Naive thymus-derived CD4-positive, alpha-beta T cell (primary cell): Measurements from ENCODE around the gene NOTCH2NLA. TPM values are rescaled to one million over a fixed set of nuclear protein-coding genes. Genes with fewer than 3 reads are reported as not detected.
"Not testable (repeated sequence)": the region's sequence is repeated elsewhere in the genome, so short reads cannot be mapped to it uniquely, and the experiment has no call there.

Experiments used
- ATAC-seq: fragments of 150-1000 bp; cut with Tn5 transposase; 2 replicates; pipeline ENCODE4 v1.10.0; 2021; ENCODE audit warnings: mild to moderate bottlenecking, moderate library complexity
- CTCF ChIA-PET: fragments of 350-600 bp; sonication (Branson Sonifier 250); formaldehyde crosslinking; loops from one replicate; lab custom pipeline; 2021; ENCODE audit warnings: antibody characterized with exemption; lab: Charles Lee
- POLR2A ChIA-PET: fragments of 350-600 bp; sonication (Branson Sonifier 250); formaldehyde crosslinking; loops from one replicate; lab custom pipeline; 2021; ENCODE audit warnings: antibody characterized with exemption, inconsistent platforms; lab: Charles Lee
- DNase-seq, 9 donors: peaks; one replicate each; pipeline versions ENCODE4 v3.0.0 to v3.0.0-alpha.2; 2020 to 2022; ENCODE audit warnings: mixed read lengths in 1 of 9
- H3K27ac ChIP-seq: one replicate; pipeline ENCODE4 v1.7.0; 2013; ENCODE audit warnings: mild to moderate bottlenecking, low read depth, low read length, moderate library complexity
- H3K27me3 ChIP-seq, 2 donors: one replicate each; pipeline ENCODE4 v1.7.0; 2013; ENCODE audit warnings: low read length in 2 of 2, mild to moderate bottlenecking in 2 of 2, moderate library complexity in 2 of 2; ENCODE audit not compliant: control insufficient read depth in 2 of 2, insufficient read depth in 2 of 2
- H3K36me3 ChIP-seq, 3 experiments: 1 replicate in 2 of 3; 2 replicates in 1 of 3; pipeline ENCODE4 v1.7.0; 2013; ENCODE audit warnings: low read length in 3 of 3, mild to moderate bottlenecking in 3 of 3, moderate library complexity in 1 of 3; ENCODE audit not compliant: insufficient read depth in 3 of 3, control insufficient read depth in 2 of 3
- H3K4me1 ChIP-seq, 2 donors: one replicate each; pipeline ENCODE4 v1.7.0; 2013; ENCODE audit warnings: low read length in 2 of 2, mild to moderate bottlenecking in 2 of 2, moderate library complexity in 1 of 2; ENCODE audit not compliant: control insufficient read depth in 2 of 2, insufficient read depth in 2 of 2
- H3K4me3 ChIP-seq: 2 replicates; pipeline ENCODE4 v1.7.0; 2013; ENCODE audit warnings: mild to moderate bottlenecking, low read length
- H3K9me3 ChIP-seq, 3 experiments: 1 replicate in 2 of 3; 2 replicates in 1 of 3; pipeline ENCODE4 v1.7.0; 2013; ENCODE audit warnings: low read length in 3 of 3; ENCODE audit not compliant: control insufficient read depth in 2 of 3
- H3K27ac Mint-ChIP-seq, 9 donors: one replicate each; pipeline ENCODE4 v1.8.0; 2020 to 2022; ENCODE audit warnings: mixed read lengths in 9 of 9, mild to moderate bottlenecking in 8 of 9, moderate library complexity in 5 of 9, inconsistent platforms in 2 of 9
- H3K27me3 Mint-ChIP-seq, 5 donors: one replicate each; pipeline ENCODE4 v1.8.0; 2021 to 2022; ENCODE audit warnings: mixed read lengths in 5 of 5, mild to moderate bottlenecking in 1 of 5
- H3K36me3 Mint-ChIP-seq, 5 donors: one replicate each; pipeline ENCODE4 v1.8.0; 2020 to 2022; ENCODE audit warnings: mixed read lengths in 5 of 5, mild to moderate bottlenecking in 3 of 5, inconsistent platforms in 1 of 5
- H3K4me1 Mint-ChIP-seq, 7 donors: one replicate each; pipeline ENCODE4 v1.8.0; 2020 to 2022; ENCODE audit warnings: mixed read lengths in 7 of 7, mild to moderate bottlenecking in 3 of 7, inconsistent platforms in 1 of 7
- H3K4me3 Mint-ChIP-seq, 10 donors: one replicate each; pipeline ENCODE4 v1.8.0; 2020 to 2022; ENCODE audit warnings: mild to moderate bottlenecking in 10 of 10, mixed read lengths in 10 of 10, moderate library complexity in 6 of 10, inconsistent platforms in 2 of 10
- H3K9me3 Mint-ChIP-seq, 11 donors: one replicate each; pipeline ENCODE4 v1.8.0; 2020 to 2022; ENCODE audit warnings: mixed read lengths in 11 of 11, mild to moderate bottlenecking in 4 of 11, inconsistent platforms in 1 of 11, moderate library complexity in 1 of 11
- intact Hi-C, 2 donors: fragments of 100-400 bp; cut with micrococcal nuclease; formaldehyde crosslinking; loops; one replicate each; pipeline ENCODE4 v1.15.1; 2023
- polyA plus RNA-seq, 2 donors: library from polyadenylated mRNA; unstranded; fragments of 300-500 nt; fragmentation: Illumina TruSeq; gene quantifications; one replicate each; pipeline ENCODE4 v1.2.3, GENCODE V29; 2021
- total RNA-seq, 6 experiments: library from RNA in 5 of 6; stranded (reverse) in 5 of 6; gene quantifications; 1 replicate in 5 of 6; 2 replicates in 1 of 6; pipeline ENCODE4 v1.2.3 and lab custom pipeline; 2021 to 2026

The NOTCH2NLA gene
- total and polyA plus RNA-seq, 7 experiments from 2014 or later, result 15.7 to 97.5 (median 51.4) TPM

GRCh38 chr1:146253249-146253855 is 24.5 kb upstream of the NOTCH2NLA start:
- H3K4me1 Mint-ChIP-seq, H3K27me3 Mint-ChIP-seq, H3K27ac Mint-ChIP-seq, CTCF ChIA-PET, DNase-seq, intact Hi-C loops, H3K27ac ChIP-seq, H3K9me3 ChIP-seq, H3K36me3 ChIP-seq, H3K4me3 Mint-ChIP-seq, POLR2A ChIA-PET, H3K9me3 Mint-ChIP-seq, H3K36me3 Mint-ChIP-seq, H3K4me3 ChIP-seq, H3K27me3 ChIP-seq, H3K4me1 ChIP-seq: not testable (repeated sequence)
- peak; percentile 52 for ATAC-seq

- H3K4me1 Mint-ChIP-seq, POLR2A ChIA-PET, H3K27ac ChIP-seq, intact Hi-C loops, ATAC-seq, H3K27me3 ChIP-seq, H3K27ac Mint-ChIP-seq, CTCF ChIA-PET, H3K4me3 ChIP-seq, H3K9me3 Mint-ChIP-seq, H3K27me3 Mint-ChIP-seq, H3K4me1 ChIP-seq, H3K9me3 ChIP-seq, H3K36me3 ChIP-seq, H3K4me3 Mint-ChIP-seq, DNase-seq, H3K36me3 Mint-ChIP-seq: not testable (repeated sequence)
Measured at GRCh38 chr1:146251523-146251922, 22.7 kb upstream of the NOTCH2NLA start.

- peak; percentile 72 for ATAC-seq
- H3K36me3 Mint-ChIP-seq, H3K27ac Mint-ChIP-seq, H3K36me3 ChIP-seq, H3K4me1 ChIP-seq, H3K27ac ChIP-seq, H3K4me3 Mint-ChIP-seq, POLR2A ChIA-PET, intact Hi-C loops, H3K27me3 Mint-ChIP-seq, H3K9me3 Mint-ChIP-seq, DNase-seq, H3K9me3 ChIP-seq, H3K4me1 Mint-ChIP-seq, CTCF ChIA-PET, H3K27me3 ChIP-seq, H3K4me3 ChIP-seq: not testable (repeated sequence)
Measured at GRCh38 chr1:146248643-146249042, 19.8 kb upstream of the NOTCH2NLA start.

GRCh38 chr1:146236626-146237025 is 7.8 kb upstream of the NOTCH2NLA start:
- H3K4me1 ChIP-seq, ATAC-seq, intact Hi-C loops, H3K27ac Mint-ChIP-seq, H3K9me3 ChIP-seq, H3K36me3 ChIP-seq, H3K9me3 Mint-ChIP-seq, H3K27me3 ChIP-seq, CTCF ChIA-PET, POLR2A ChIA-PET, H3K36me3 Mint-ChIP-seq, DNase-seq, H3K27me3 Mint-ChIP-seq, H3K27ac ChIP-seq, H3K4me1 Mint-ChIP-seq, H3K4me3 ChIP-seq, H3K4me3 Mint-ChIP-seq: not testable (repeated sequence)

- H3K4me1 ChIP-seq, CTCF ChIA-PET, H3K4me3 Mint-ChIP-seq, DNase-seq, H3K4me3 ChIP-seq, H3K27ac Mint-ChIP-seq, H3K36me3 Mint-ChIP-seq, H3K4me1 Mint-ChIP-seq, H3K27me3 Mint-ChIP-seq, H3K27ac ChIP-seq, H3K36me3 ChIP-seq, H3K9me3 Mint-ChIP-seq, intact Hi-C loops, H3K27me3 ChIP-seq, POLR2A ChIA-PET, H3K9me3 ChIP-seq, ATAC-seq: not testable (repeated sequence)
Measured at GRCh38 chr1:146236026-146236601, 7.3 kb upstream of the NOTCH2NLA start.

- ATAC-seq, result peak; percentile 61
- POLR2A ChIA-PET, result not testable (repeated sequence)
Measured at GRCh38 chr1:146228144-146228682, 608 bp downstream of the NOTCH2NLA start.

GRCh38 chr1:146174531-146174930 is 54.3 kb downstream of the NOTCH2NLA start:
- H3K36me3 ChIP-seq, H3K27me3 Mint-ChIP-seq, H3K36me3 Mint-ChIP-seq, CTCF ChIA-PET, H3K9me3 ChIP-seq, POLR2A ChIA-PET, H3K4me1 Mint-ChIP-seq, H3K27ac ChIP-seq, H3K27me3 ChIP-seq, H3K27ac Mint-ChIP-seq, ATAC-seq, H3K4me3 ChIP-seq, intact Hi-C loops, H3K4me3 Mint-ChIP-seq, H3K9me3 Mint-ChIP-seq, DNase-seq, H3K4me1 ChIP-seq: not testable (repeated sequence)

More at GRCh38 chr1:146228144-146228682, 608 bp downstream of the NOTCH2NLA start:
- H3K36me3 Mint-ChIP-seq, H3K9me3 Mint-ChIP-seq, H3K4me1 Mint-ChIP-seq, H3K27me3 ChIP-seq, CTCF ChIA-PET, H3K27me3 Mint-ChIP-seq, H3K4me1 ChIP-seq, intact Hi-C loops, H3K27ac Mint-ChIP-seq, H3K9me3 ChIP-seq, H3K4me3 ChIP-seq, H3K36me3 ChIP-seq: not testable (repeated sequence)
- H3K27ac ChIP-seq, result peak overlapping the region; percentile 70
- peak overlapping the region; percentile 47 to 79 (median 72) for H3K4me3 Mint-ChIP-seq
- DNase-seq, result peak; percentile 5 to 57 (median 18)
